Head of caudate nucleus (tissue), 42 donors: ENCODE data around the gene SAMD14.

Source experiments
- DNase-seq, 42 donors: peaks; one replicate each; pipeline versions ENCODE4 v3.0.0 to v3.0.0-alpha.2; 2020 to 2021; ENCODE audit warnings: mixed read lengths in 7 of 42
- intact Hi-C: fragments of 100-400 bp; cut with DNase I; formaldehyde crosslinking; loops from one replicate; pipeline ENCODE4 v1.15.0; 2022

SAMD14 gene

GRCh38 chr17:50120475-50121253 is 9.3 kb downstream of the SAMD14 start:
- intact Hi-C loops, result no loop called here

GRCh38 chr17:50118828-50119218 is 11.1 kb downstream of the SAMD14 start:
- intact Hi-C loops, result no loop called here
- no peak for DNase-seq

More at GRCh38 chr17:50120475-50121253, 9.3 kb downstream of the SAMD14 start:
- DNase-seq, result no peak

- peak in 29 of 42 donors; percentile 39 to 86 (median 64) for DNase-seq
- intact Hi-C loops, result no loop called here
Measured at GRCh38 chr17:50118076-50118827, 11.7 kb downstream of the SAMD14 start.

- peak in 24 of 42 donors; percentile 41 to 77 (median 66) for DNase-seq
- intact Hi-C loops, result no loop called here
Measured at GRCh38 chr17:50117202-50118051, 12.5 kb downstream of the SAMD14 start.

- intact Hi-C loops, result no loop called here
- no peak for DNase-seq
Measured at GRCh38 chr17:50115756-50116155, 14.2 kb downstream of the SAMD14 start.

- peak in 19 of 42 donors; percentile 43 to 81 (median 65) for DNase-seq
- intact Hi-C loops, result no loop called here
Measured at GRCh38 chr17:50114849-50115357, 15.1 kb downstream of the SAMD14 start.

GRCh38 chr17:50114401-50114800 is 15.6 kb downstream of the SAMD14 start:
- intact Hi-C loops, result no loop called here
- DNase-seq, result peak in 1 of 42 donors; percentile 24

- intact Hi-C loops, result no loop called here
- DNase-seq, result peak in 1 of 42 donors; percentile 36
Measured at GRCh38 chr17:50113624-50114320, 16.2 kb downstream of the SAMD14 start.

- intact Hi-C loops, result no loop called here
- peak in 3 of 42 donors; percentile 30 to 47 (median 45) for DNase-seq
Measured at GRCh38 chr17:50112694-50113093, 17.3 kb downstream of the SAMD14 start.

GRCh38 chr17:50111673-50112655 is 18.0 kb downstream of the SAMD14 start:
- peak in 19 of 42 donors; percentile 34 to 67 (median 51) for DNase-seq
- intact Hi-C loops, result no loop called here

- DNase-seq, result peak in 1 of 42 donors; percentile 38
- intact Hi-C loops, result no loop called here
Measured at GRCh38 chr17:50110591-50111349, 19.2 kb downstream of the SAMD14 start.

GRCh38 chr17:50109785-50110184 is 20.2 kb downstream of the SAMD14 start:
- intact Hi-C loops, result no loop called here
- DNase-seq, result no peak

- intact Hi-C loops, result no loop called here
- DNase-seq, result no peak
Measured at GRCh38 chr17:50109207-50109606, 20.8 kb downstream of the SAMD14 start.

GRCh38 chr17:50108556-50108955 is 21.4 kb downstream of the SAMD14 start:
- intact Hi-C loops, result no loop called here

GRCh38 chr17:50107790-50108414 is 22.1 kb downstream of the SAMD14 start:
- intact Hi-C loops, result no loop called here
- DNase-seq, result peak in 2 of 42 donors; percentile 42 to 67

More at GRCh38 chr17:50108556-50108955, 21.4 kb downstream of the SAMD14 start:
- peak in 31 of 42 donors; percentile 34 to 89 (median 64) for DNase-seq
